GM12878 (cell line): ENCODE results near the gene ERCC3. TPM values are rescaled to one million over a fixed set of nuclear protein-coding genes. Genes with fewer than 3 reads are reported as not detected.

ENCODE experiments used
- ATF3 ChIP-seq: IDR thresholded peaks from 2 replicates; pipeline ENCODE4 v1.6.1; 2011; ENCODE audit warnings: low read depth, mild to moderate bottlenecking, low read length, moderate library complexity, borderline replicate concordance; ENCODE audit errors: extremely low read depth
- BMI1 ChIP-seq: fragments of 450-650 bp; IDR thresholded peaks from 2 replicates; pipeline ENCODE4 v1.6.1; 2016; ENCODE audit warnings: mild to moderate bottlenecking, moderate library complexity, borderline replicate concordance
- CREB1 ChIP-seq: IDR thresholded peaks from 2 replicates; pipeline ENCODE4 v1.6.1; 2012; ENCODE audit warnings: low read depth, mild to moderate bottlenecking, inconsistent platforms
- GABPA ChIP-seq: IDR thresholded peaks from 2 replicates; pipeline ENCODE4 v1.6.1; 2014; ENCODE audit warnings: antibody characterized with exemption, low read depth, mild to moderate bottlenecking, inconsistent platforms
- HDAC2 ChIP-seq: fragments of 200-600 bp; sonication (generic); IDR thresholded peaks from 2 replicates; pipeline ENCODE4 v1.6.1; 2017
- IKZF1 ChIP-seq: fragments of 450-650 bp; conservative IDR thresholded peaks from 2 replicates; pipeline ENCODE4 v1.6.1; 2017; ENCODE audit warnings: antibody characterized with exemption, mild to moderate bottlenecking
- JUNB ChIP-seq: IDR thresholded peaks from 2 replicates; pipeline ENCODE4 v1.6.1; 2016; ENCODE audit warnings: antibody characterized with exemption, mild to moderate bottlenecking
- MEF2B ChIP-seq: fragments of 450-650 bp; IDR thresholded peaks from 2 replicates; pipeline ENCODE4 v1.6.1; 2018; ENCODE audit warnings: mild to moderate bottlenecking, moderate library complexity; ENCODE audit not compliant: partially characterized antibody, poor library complexity, severe bottlenecking
- MTA2 ChIP-seq: fragments of 450-650 bp; IDR thresholded peaks from 2 replicates; pipeline ENCODE4 v1.6.1; 2016; ENCODE audit warnings: low read depth, mild to moderate bottlenecking, moderate library complexity
- NR2C1 ChIP-seq: fragments of 450-650 bp; IDR thresholded peaks from 2 replicates; pipeline ENCODE4 v1.6.1; 2017; ENCODE audit warnings: antibody characterized with exemption, mild to moderate bottlenecking, moderate library complexity
- NR2C2 ChIP-seq: IDR thresholded peaks from 2 replicates; pipeline ENCODE4 v1.6.1; 2011; ENCODE audit warnings: borderline replicate concordance, low read depth; ENCODE audit not compliant: control insufficient read depth, insufficient read length
- PBX3 ChIP-seq: IDR thresholded peaks from 2 replicates; pipeline ENCODE4 v1.6.1; 2011; ENCODE audit warnings: mild to moderate bottlenecking, low read depth, low read length, moderate library complexity; ENCODE audit not compliant: insufficient replicate concordance
- RB1 ChIP-seq: fragments of 450-650 bp; formaldehyde crosslinking; IDR thresholded peaks from 2 replicates; pipeline ENCODE4 v1.6.1; 2017; ENCODE audit warnings: mild to moderate bottlenecking, borderline replicate concordance
- RELB ChIP-seq: fragments of 450-650 bp; IDR thresholded peaks from 2 replicates; pipeline ENCODE4 v1.6.1; 2017; ENCODE audit warnings: low read depth, mild to moderate bottlenecking, moderate library complexity
- RFX5 ChIP-seq: IDR thresholded peaks from 2 replicates; pipeline ENCODE4 v1.6.1; 2011; ENCODE audit warnings: low read depth, low read length, improper control_type of control experiment
- TARDBP ChIP-seq: IDR thresholded peaks from 2 replicates; pipeline ENCODE4 v1.6.1; 2016; ENCODE audit warnings: borderline replicate concordance
- WRNIP1 ChIP-seq: IDR thresholded peaks from 2 replicates; pipeline ENCODE4 v1.6.1; 2011; ENCODE audit warnings: low read depth, low read length, improper control_type of control experiment, borderline replicate concordance
- ZBTB11 ChIP-seq: fragments of 450-650 bp; formaldehyde crosslinking; IDR thresholded peaks from 2 replicates; pipeline ENCODE4 v1.5.0; 2022; ENCODE audit warnings: mild to moderate bottlenecking, missing genetic modification characterization
- ZBTB4 ChIP-seq: fragments of 450-650 bp; formaldehyde crosslinking; IDR thresholded peaks from 2 replicates; pipeline ENCODE4 v1.4.0; 2022; ENCODE audit warnings: mild to moderate bottlenecking, moderate library complexity
- polyA plus RNA-seq, 11 experiments: library from polyadenylated mRNA; depleted of rRNA in 4 of 11; unstranded in 6 of 11; stranded (reverse) in 5 of 11; fragments of >200 nt; fragmentation: Nextera tagmentation in 4 of 11; fragmentation: Illumina TruSeq in 1 of 11; extraction: Ambion mirVana in 4 of 11; extraction: Trizol in 1 of 11; gene quantifications; 1 replicate in 1 of 11; 2 replicates in 10 of 11; pipeline versions ENCODE4 v1.2.1 to v1.2.3, GENCODE V29; 2011 to 2016; ENCODE audit warnings: inconsistent platforms in 2 of 11, missing spikeins in 2 of 11, low read depth in 1 of 11
- total RNA-seq, 4 experiments: library from RNA; depleted of rRNA in 3 of 4; stranded (reverse); fragments of >200 nt in 3 of 4; fragmentation: Illumina TruSeq in 1 of 4; extraction: Trizol in 1 of 4; gene quantifications; 2 replicates each; pipeline versions ENCODE4 v1.2.1 to v1.2.3, GENCODE V29; 2013 to 2021

The ERCC3 gene
- total and polyA plus RNA-seq, 10 of the 15 experiments (the other 5 are each of a cell fraction or from before 2014, with no cell fraction given): 17.1 to 64.8 (median 42.8) TPM

- no peak for TF ChIP-seq ZBTB11 (CRISPR knock-in tag)
- TF ChIP-seq RB1: no peak
- TF ChIP-seq ATF3: no peak
- no peak for TF ChIP-seq NR2C2
- no peak for TF ChIP-seq WRNIP1
- TF ChIP-seq GABPA: no peak
- no peak for TF ChIP-seq HDAC2
- peak; percentile 62; the same call in 1 of the 2 replicates for TF ChIP-seq RELB
- TF ChIP-seq JUNB: no peak
- TF ChIP-seq CREB1: no peak
- no peak for TF ChIP-seq PBX3
- TF ChIP-seq TARDBP: no peak
- TF ChIP-seq ZBTB4: no peak
- TF ChIP-seq BMI1: no peak
- TF ChIP-seq MTA2: peak; percentile 63
- TF ChIP-seq MEF2B: peak; percentile 58
- no peak for TF ChIP-seq RFX5
- TF ChIP-seq NR2C1: no peak
- peak; percentile 72 for TF ChIP-seq IKZF1
These were observed 16.9 kb downstream of the ERCC3 start (continued) for GRCh38 chr2:127277028-127277427.
